Tibial nerve (tissue), 3 donors: ENCODE results near the gene DNM2.

Source experiments
- POLR2A ChIP-seq, 2 donors: fragments of 450-650 bp; IDR thresholded peaks; one replicate each; pipeline ENCODE4 v1.6.1; 2017; ENCODE audit warnings: antibody characterized with exemption in 2 of 2, mild to moderate bottlenecking in 2 of 2, moderate library complexity in 2 of 2
- TF ChIP-seq, protein P1 (sequence below), 5 experiments: fragments of 200-600 bp in 3 of 5; fragments of 450-650 bp in 2 of 5; sonication (generic) in 3 of 5; IDR thresholded peaks; one replicate each; pipeline ENCODE4 v1.5.1; 2016 to 2019; ENCODE audit warnings: antibody characterized with exemption in 5 of 5, mild to moderate bottlenecking in 3 of 5, moderate library complexity in 2 of 5

DNA sequence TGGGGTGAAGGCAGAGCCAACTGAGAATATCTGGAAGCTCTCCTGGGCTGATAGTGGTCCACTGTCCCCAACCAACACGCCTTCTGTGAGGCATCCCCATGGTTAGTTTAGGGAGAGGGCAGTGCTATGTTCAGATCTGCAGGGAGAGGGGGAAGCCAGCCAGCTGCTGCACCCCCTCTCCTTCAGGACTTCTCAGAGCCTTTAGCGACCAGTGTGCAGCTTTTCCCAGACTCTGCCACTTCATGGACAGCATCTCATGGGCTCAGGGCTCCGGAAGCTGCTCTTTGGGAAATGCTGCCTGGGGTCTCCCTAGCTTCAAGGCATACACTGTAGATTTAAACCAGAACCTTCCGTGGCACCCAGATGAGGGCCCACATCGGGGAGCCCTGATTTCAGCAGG lies 84.6 kb downstream of the DNM2 start:
- TF ChIP-seq, protein P1, sequence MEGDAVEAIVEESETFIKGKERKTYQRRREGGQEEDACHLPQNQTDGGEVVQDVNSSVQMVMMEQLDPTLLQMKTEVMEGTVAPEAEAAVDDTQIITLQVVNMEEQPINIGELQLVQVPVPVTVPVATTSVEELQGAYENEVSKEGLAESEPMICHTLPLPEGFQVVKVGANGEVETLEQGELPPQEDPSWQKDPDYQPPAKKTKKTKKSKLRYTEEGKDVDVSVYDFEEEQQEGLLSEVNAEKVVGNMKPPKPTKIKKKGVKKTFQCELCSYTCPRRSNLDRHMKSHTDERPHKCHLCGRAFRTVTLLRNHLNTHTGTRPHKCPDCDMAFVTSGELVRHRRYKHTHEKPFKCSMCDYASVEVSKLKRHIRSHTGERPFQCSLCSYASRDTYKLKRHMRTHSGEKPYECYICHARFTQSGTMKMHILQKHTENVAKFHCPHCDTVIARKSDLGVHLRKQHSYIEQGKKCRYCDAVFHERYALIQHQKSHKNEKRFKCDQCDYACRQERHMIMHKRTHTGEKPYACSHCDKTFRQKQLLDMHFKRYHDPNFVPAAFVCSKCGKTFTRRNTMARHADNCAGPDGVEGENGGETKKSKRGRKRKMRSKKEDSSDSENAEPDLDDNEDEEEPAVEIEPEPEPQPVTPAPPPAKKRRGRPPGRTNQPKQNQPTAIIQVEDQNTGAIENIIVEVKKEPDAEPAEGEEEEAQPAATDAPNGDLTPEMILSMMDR (IDR thresholded peaks at IDR 0.05): no peak
- no peak for TF ChIP-seq POLR2A (IDR thresholded peaks at IDR 0.05)
